Neuronal stem cell (in vitro differentiated cells): ENCODE measurements around the gene CHERP.

Source experiments
- DNase-seq: peaks from one replicate; pipeline ENCODE4 v3.0.0-alpha.2; 2013; ENCODE audit warnings: low spot score
- H2AFZ ChIP-seq: one replicate; pipeline ENCODE4 v1.6.1; 2013; ENCODE audit warnings: mild to moderate bottlenecking, low read length, inconsistent platforms
- H2AK5ac ChIP-seq: 2 replicates; pipeline ENCODE4 v1.6.1; 2013; ENCODE audit warnings: low read depth, mild to moderate bottlenecking, inconsistent platforms, low read length, moderate library complexity, mixed read lengths
- H2BK120ac ChIP-seq: 2 replicates; pipeline ENCODE4 v1.6.1; 2013; ENCODE audit warnings: low read depth, mild to moderate bottlenecking, inconsistent platforms, low read length, moderate library complexity, mixed read lengths
- H2BK12ac ChIP-seq: one replicate; pipeline ENCODE4 v1.6.1; 2013; ENCODE audit warnings: low read length, inconsistent platforms
- H2BK15ac ChIP-seq: 2 replicates; pipeline ENCODE4 v1.6.1; 2013; ENCODE audit warnings: mild to moderate bottlenecking, low read length, inconsistent platforms, mixed read lengths
- H2BK5ac ChIP-seq: one replicate; pipeline ENCODE4 v1.6.1; 2013; ENCODE audit warnings: inconsistent platforms, mild to moderate bottlenecking, low read length, moderate library complexity
- H3K14ac ChIP-seq: one replicate; pipeline ENCODE4 v1.6.1; 2013; ENCODE audit warnings: low read length, inconsistent platforms
- H3K18ac ChIP-seq: 2 replicates; pipeline ENCODE4 v1.6.1; 2013; ENCODE audit warnings: low read length, inconsistent platforms
- H3K23ac ChIP-seq: 2 replicates; pipeline ENCODE4 v1.6.1; 2013; ENCODE audit warnings: low read depth, mild to moderate bottlenecking, mixed read lengths, low read length, inconsistent platforms; ENCODE audit not compliant: poor library complexity
- H3K27ac ChIP-seq: replicated peaks from 3 replicates; pipeline ENCODE4 v1.5.1; 2013; ENCODE audit warnings: low read length, inconsistent platforms
- H3K27me3 ChIP-seq, 3 experiments: 2 replicates each; pipeline ENCODE4 v1.6.1; 2013; ENCODE audit warnings: low read length in 3 of 3, mild to moderate bottlenecking in 2 of 3, inconsistent platforms in 1 of 3, low read depth in 1 of 3, mixed read lengths in 1 of 3, moderate library complexity in 1 of 3; ENCODE audit not compliant: control insufficient read depth in 3 of 3, insufficient read depth in 3 of 3
- H3K36me3 ChIP-seq, 2 donors: replicated peaks in 1 of 2; 2 replicates each; pipeline ENCODE4 v1.6.1; 2013; ENCODE audit warnings: low read length in 2 of 2; ENCODE audit not compliant: control insufficient read depth in 2 of 2, insufficient read depth in 2 of 2
- H3K4ac ChIP-seq: 2 replicates; pipeline ENCODE4 v1.6.1; 2013; ENCODE audit warnings: inconsistent platforms, mild to moderate bottlenecking, low read length, moderate library complexity
- H3K4me1 ChIP-seq, 2 donors: 1 replicate in 1 of 2; 2 replicates in 1 of 2; pipeline ENCODE4 v1.6.1; 2013; ENCODE audit warnings: low read length in 2 of 2, low read depth in 1 of 2; ENCODE audit not compliant: control insufficient read depth in 2 of 2, insufficient read depth in 1 of 2
- H3K4me2 ChIP-seq: one replicate; pipeline ENCODE4 v1.6.1; 2013; ENCODE audit warnings: mild to moderate bottlenecking, low read length, inconsistent platforms; ENCODE audit not compliant: insufficient read depth, poor library complexity, severe bottlenecking
- H3K4me3 ChIP-seq, 2 donors: 2 replicates each; pipeline ENCODE4 v1.5.1; 2013; ENCODE audit warnings: low read length in 2 of 2, mild to moderate bottlenecking in 2 of 2, inconsistent platforms in 1 of 2, moderate library complexity in 1 of 2
- H3K79me1 ChIP-seq: one replicate; pipeline ENCODE4 v1.6.1; 2013; ENCODE audit warnings: low read depth, mild to moderate bottlenecking, inconsistent platforms, low read length, moderate library complexity
- H3K9ac ChIP-seq: one replicate; pipeline ENCODE4 v1.6.1; 2013; ENCODE audit warnings: mild to moderate bottlenecking, low read depth, low read length, inconsistent platforms; ENCODE audit not compliant: poor library complexity
- H3K9me3 ChIP-seq, 2 donors: replicated peaks in 1 of 2; 2 replicates each; pipeline versions ENCODE3 to v1.6.1; 2013; ENCODE audit warnings: low read length in 2 of 2, mild to moderate bottlenecking in 2 of 2, inconsistent platforms in 1 of 2, low read depth in 1 of 2, mixed read lengths in 1 of 2, moderate library complexity in 1 of 2; ENCODE audit not compliant: control insufficient read depth in 2 of 2, insufficient read depth in 1 of 2
- H4K8ac ChIP-seq: one replicate; pipeline ENCODE4 v1.6.1; 2013; ENCODE audit warnings: low read depth, mild to moderate bottlenecking, inconsistent platforms, low read length, moderate library complexity
- H4K91ac ChIP-seq: one replicate; pipeline ENCODE4 v1.6.1; 2013; ENCODE audit warnings: low read length, low read depth, mild to moderate bottlenecking, inconsistent platforms; ENCODE audit not compliant: poor library complexity
- WGBS, 2 donors: extraction: QIAGEN DNeasy Blood & Tissue Kit; methylation state at CpG; one replicate each; pipeline ENCODE4 v1.1.7; 2013; ENCODE audit warnings: missing lambda C conversion rate in 2 of 2, mixed read lengths in 1 of 2; ENCODE audit not compliant: insufficient read length in 2 of 2, insufficient replicate concordance in 1 of 2; ENCODE audit errors: extremely low coverage in 2 of 2; 5-methylcytosine and 5-hydroxymethylcytosine counted together

CHERP gene

DNA sequence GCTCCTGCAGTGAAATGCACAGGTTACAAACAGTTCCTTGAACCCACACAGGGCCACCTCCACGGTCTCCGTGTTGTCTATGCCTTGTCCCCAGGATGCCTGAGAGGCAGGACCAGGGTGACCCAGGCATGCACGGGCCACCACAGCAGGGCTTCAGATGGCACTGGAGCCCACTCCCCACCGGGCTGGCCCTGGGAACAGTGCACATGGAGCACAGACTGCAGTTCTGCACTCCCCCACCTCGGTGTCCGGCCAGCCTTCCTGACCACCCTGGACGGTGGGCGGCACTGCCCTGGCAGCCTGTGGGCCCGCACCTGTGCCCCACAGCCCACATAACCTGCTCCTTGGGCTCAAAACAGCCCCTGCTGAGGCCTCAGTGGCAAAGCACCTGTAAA, 44.2 kb upstream of the CHERP start:
- no peak overlapping the region for H4K91ac ChIP-seq
- no peaks in the 10 kb centered on the region for H3K9me3 ChIP-seq
- no peak overlapping the region for H2BK15ac ChIP-seq
- H3K4ac ChIP-seq = no peak overlapping the region
- H2AK5ac ChIP-seq = no peak overlapping the region
- no CpG with 5 or more reads among the region's 9 CpGs for WGBS, 2 donors
- H3K14ac ChIP-seq = peak overlapping the region; percentile 47
- no peak overlapping the region for H3K18ac ChIP-seq
- peak overlapping the region; percentile 44 for H3K9ac ChIP-seq
- H3K27ac ChIP-seq = no peak overlapping the region
- no peak overlapping the region for H4K8ac ChIP-seq
- H3K4me3 ChIP-seq = no peak overlapping the region
- H3K79me1 ChIP-seq = peaks cover 25% of the 10 kb centered on the region
- H3K4me2 ChIP-seq = no peak overlapping the region
- peak overlapping the region; percentile 70 for H3K23ac ChIP-seq
- DNase-seq = no peak
- no peaks in the 10 kb centered on the region for H3K36me3 ChIP-seq
- no peak overlapping the region for H2BK120ac ChIP-seq
- H2AFZ ChIP-seq = no peak overlapping the region
- no peak overlapping the region for H2BK12ac ChIP-seq
- H2BK5ac ChIP-seq = no peak overlapping the region
- H3K4me1 ChIP-seq = peaks cover 27 to 47% of the 10 kb centered on the region in 2 donors
- no peaks in the 10 kb centered on the region for H3K27me3 ChIP-seq

DNA sequence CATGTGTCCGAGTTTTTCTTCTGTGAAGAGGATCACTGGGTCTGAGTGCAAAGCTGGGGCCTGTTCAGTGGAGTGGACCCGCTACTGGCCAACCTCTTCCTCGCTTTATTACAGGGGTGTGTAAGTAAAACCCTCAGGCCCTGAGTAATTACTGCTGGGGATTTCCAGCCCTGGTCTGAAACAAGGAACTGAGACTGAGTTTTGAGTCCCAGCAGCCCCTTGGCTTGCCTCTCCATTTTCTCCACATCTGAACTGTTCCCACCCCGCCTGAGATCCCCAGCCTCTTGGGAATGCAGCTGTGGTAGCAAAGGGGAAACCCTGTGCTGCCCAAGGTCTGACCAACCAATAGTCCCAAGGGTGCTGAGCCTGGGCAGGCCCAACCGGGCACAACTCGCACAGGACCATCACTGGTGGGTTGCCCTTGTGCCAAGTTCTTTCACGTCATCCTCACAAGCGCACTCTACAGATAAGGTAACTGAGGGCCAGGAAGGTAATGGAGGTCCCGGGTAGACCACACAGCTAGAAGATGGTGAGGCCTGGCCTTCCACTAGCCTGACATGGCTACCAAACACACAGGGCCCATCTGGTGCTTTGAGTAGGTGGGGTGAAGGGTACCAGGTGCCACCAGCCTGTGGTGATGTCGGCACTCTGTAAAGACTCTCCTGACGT, 43.7 kb upstream of the CHERP start:
- no peaks in the 10 kb centered on the region for H3K27me3 ChIP-seq
- no peak overlapping the region for H3K18ac ChIP-seq
- H2BK5ac ChIP-seq = no peak overlapping the region
- H4K91ac ChIP-seq = no peak overlapping the region
- H2BK15ac ChIP-seq = no peak overlapping the region
- H2AFZ ChIP-seq = no peak overlapping the region
- H3K4me1 ChIP-seq = peaks cover 27 to 41% of the 10 kb centered on the region in 2 donors
- H4K8ac ChIP-seq = no peak overlapping the region
- H3K9ac ChIP-seq = no peak overlapping the region
- H3K9me3 ChIP-seq = no peaks in the 10 kb centered on the region
- no peak overlapping the region for H3K4me3 ChIP-seq
- DNase-seq = no peak
- H3K23ac ChIP-seq = peak overlapping the region; percentile 70
- no peak overlapping the region for H2BK12ac ChIP-seq
- H3K4me2 ChIP-seq = no peak overlapping the region
- peaks cover 24% of the 10 kb centered on the region for H3K79me1 ChIP-seq
- H2AK5ac ChIP-seq = peak overlapping the region; percentile 1
- no peak overlapping the region for H3K4ac ChIP-seq
- H3K14ac ChIP-seq = no peak overlapping the region
- no CpG with 5 or more reads among the region's 11 CpGs for WGBS, 2 donors
- peak overlapping the region; percentile 5 for H3K27ac ChIP-seq
- no peaks in the 10 kb centered on the region for H3K36me3 ChIP-seq
- H2BK120ac ChIP-seq = no peak overlapping the region

DNA sequence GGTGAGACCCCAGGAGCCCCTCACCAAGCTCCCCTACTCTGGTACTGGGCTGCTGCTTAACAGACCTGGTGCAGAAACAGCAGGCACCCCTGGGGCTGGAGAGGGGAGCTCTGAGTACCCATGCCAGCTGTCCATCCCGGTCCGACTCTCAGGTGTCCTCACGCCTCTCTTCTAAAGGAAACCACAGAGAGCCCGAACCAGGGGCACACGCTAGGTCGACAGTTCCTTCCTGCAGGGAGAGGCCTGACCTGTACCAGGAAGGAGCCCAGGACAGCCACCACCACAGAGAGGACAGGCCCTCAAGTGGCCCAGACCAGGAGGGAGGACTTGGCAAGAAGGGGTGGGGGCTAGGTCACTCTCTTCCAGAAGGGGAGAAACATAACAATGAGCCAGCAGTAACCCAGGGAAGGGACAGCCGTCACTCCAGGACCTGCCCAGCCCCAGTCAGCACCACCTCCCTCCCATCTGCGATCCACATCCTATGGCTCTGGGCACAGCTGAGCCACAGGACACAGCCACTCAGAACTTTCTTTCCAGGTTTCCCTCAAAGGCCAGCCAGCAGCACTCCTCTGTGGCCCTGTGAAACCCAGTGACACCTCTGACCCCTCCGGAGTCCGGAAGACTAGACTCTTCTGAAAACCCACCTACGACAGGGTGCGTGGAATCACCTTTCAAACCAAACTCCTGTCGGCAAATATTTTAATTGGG, 43.0 kb upstream of the CHERP start:
- Histone ChIP-seq H3K4me3 (no peak overlapping the region), H3K4me2 (no peak overlapping the region), H2BK120ac (no peak overlapping the region), H3K27me3 (no peaks in the 10 kb centered on the region), H3K9ac (peak overlapping the region; percentile 60), H4K91ac (no peak overlapping the region), H2AFZ (no peak overlapping the region), H3K4me1 (peaks cover 27 to 41% of the 10 kb centered on the region in 2 donors), H2BK12ac (no peak overlapping the region), H3K79me1 (peaks cover 24% of the 10 kb centered on the region), H3K18ac (peak overlapping the region; percentile 60), H2BK5ac (no peak overlapping the region), H3K23ac (no peak overlapping the region), H2AK5ac (no peak overlapping the region), H3K36me3 (no peaks in the 10 kb centered on the region), H3K27ac (peak overlapping the region; percentile 2), H3K4ac (no peak overlapping the region), H4K8ac (no peak overlapping the region), H3K9me3 (no peaks in the 10 kb centered on the region), H3K14ac (no peak overlapping the region), H2BK15ac (no peak overlapping the region)
- WGBS, 2 donors = no CpG with 5 or more reads among the region's 13 CpGs
- no peak for DNase-seq

DNA sequence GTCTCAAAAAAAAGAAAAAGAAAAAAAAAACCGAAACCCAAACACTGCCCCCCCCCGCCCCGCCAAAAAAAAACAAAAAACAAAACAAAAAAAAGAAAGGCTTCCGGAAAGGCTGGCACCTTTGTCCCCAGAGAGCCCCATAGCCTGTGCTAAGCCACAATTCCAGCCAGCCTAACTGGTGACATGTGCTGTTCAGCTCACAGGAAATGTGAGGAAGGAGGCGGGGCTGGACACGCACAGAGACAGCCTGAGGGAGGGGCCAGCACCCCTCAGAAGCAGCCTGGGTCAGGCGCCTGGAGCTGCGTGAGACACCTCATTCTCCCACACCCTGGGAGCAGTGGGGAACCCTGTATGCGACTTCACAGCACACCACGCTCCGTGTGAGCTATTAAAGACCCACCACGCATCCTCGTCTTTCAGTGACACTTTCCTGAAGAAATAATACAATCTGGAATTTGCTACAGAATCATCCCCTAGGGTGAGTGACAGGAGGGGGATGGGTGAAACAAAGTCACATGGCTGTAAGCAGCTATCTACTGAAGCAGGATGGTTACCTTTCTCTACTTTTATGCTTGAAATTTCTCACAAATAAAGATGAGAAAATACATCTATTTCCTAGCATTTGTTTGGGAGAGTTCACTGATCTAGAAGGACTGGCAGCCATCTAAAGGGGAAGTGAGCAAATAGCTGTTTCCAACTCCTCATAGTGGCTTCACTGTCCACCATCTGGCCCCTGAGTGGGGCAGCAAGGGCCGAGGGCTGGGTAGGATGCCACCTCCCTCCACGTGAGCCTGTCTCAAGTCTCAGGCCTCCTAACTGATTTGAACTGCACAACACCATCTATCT, 42.2 kb upstream of the CHERP start:
- Histone ChIP-seq H3K9me3 (no peaks in the 10 kb centered on the region), H2BK120ac (no peak overlapping the region), H2BK5ac (no peak overlapping the region), H3K27ac (no peak overlapping the region), H3K4me1 (peaks cover 24 to 41% of the 10 kb centered on the region in 2 donors), H3K79me1 (peaks cover 27% of the 10 kb centered on the region), H2BK12ac (no peak overlapping the region), H3K4ac (no peak overlapping the region), H3K9ac (no peak overlapping the region), H3K36me3 (peaks cover 0 to 3% of the 10 kb centered on the region in 2 donors), H4K8ac (no peak overlapping the region), H2AK5ac (no peak overlapping the region), H3K18ac (peak overlapping the region; percentile 60), H3K14ac (no peak overlapping the region), H3K27me3 (no peaks in the 10 kb centered on the region), H3K4me3 (peak overlapping the region in 1 of 2 donors; percentile 33), H2BK15ac (no peak overlapping the region), H4K91ac (no peak overlapping the region), H2AFZ (peak overlapping the region; percentile 27), H3K23ac (no peak overlapping the region), H3K4me2 (peak overlapping the region; percentile 88)
- peak; percentile 67 for DNase-seq
- whole genome bisulfite sequencing, 2 donors = no CpG with 5 or more reads among the region's 15 CpGs
